B cell (primary cell): ENCODE results near the gene CELF2. TPM values are rescaled to one million over a fixed set of nuclear protein-coding genes. Genes with fewer than 3 reads are reported as not detected.

Source experiments
- ATAC-seq: fragments of 200-7000 bp; cut with Tn5 transposase; one replicate; pipeline ENCODE4 v1.10.0; 2021; ENCODE audit warnings: low read depth, mild to moderate bottlenecking, moderate number of reproducible peaks, moderate library complexity
- CTCF ChIA-PET: fragments of 350-600 bp; sonication (Branson Sonifier 250); formaldehyde crosslinking; loops from one replicate; lab custom pipeline; 2021; ENCODE audit warnings: antibody characterized with exemption, inconsistent platforms; lab: Charles Lee
- POLR2A ChIA-PET: fragments of 350-600 bp; sonication (Branson Sonifier 250); formaldehyde crosslinking; loops from one replicate; lab custom pipeline; 2021; ENCODE audit warnings: antibody characterized with exemption; lab: Charles Lee
- DNase-seq: peaks from one replicate; pipeline ENCODE4 v3.0.0; 2013
- H2AFZ ChIP-seq: 2 replicates; pipeline ENCODE4 v1.6.1; 2012; ENCODE audit warnings: mild to moderate bottlenecking, low read depth, low read length; ENCODE audit not compliant: insufficient read depth, poor library complexity, severe bottlenecking
- H3K27ac ChIP-seq, 2 donors: 1 replicate in 1 of 2; 2 replicates in 1 of 2; pipeline ENCODE4 v1.5.1; 2012 to 2013; ENCODE audit warnings: low read length in 2 of 2, mild to moderate bottlenecking in 2 of 2, moderate library complexity in 1 of 2
- H3K27me3 ChIP-seq, 4 experiments: fragments of 200-600 bp in 1 of 4; sonication (generic) in 1 of 4; replicated peaks in 1 of 4; 1 replicate in 2 of 4; 2 replicates in 2 of 4; pipeline versions ENCODE4 v1.6.1 to v1.7.0; 2013 to 2016; ENCODE audit warnings: low read length in 3 of 4, mild to moderate bottlenecking in 2 of 4, mixed read lengths in 1 of 4, moderate library complexity in 1 of 4; ENCODE audit not compliant: insufficient read depth in 4 of 4, control insufficient read depth in 3 of 4; ENCODE audit errors: control extremely low read depth in 1 of 4
- H3K36me3 ChIP-seq, 2 experiments: replicated peaks in 1 of 2; 1 replicate in 1 of 2; 2 replicates in 1 of 2; pipeline versions ENCODE4 v1.6.1 to v1.7.1; 2013; ENCODE audit warnings: low read length in 1 of 2; ENCODE audit not compliant: insufficient read depth in 2 of 2, control insufficient read depth in 1 of 2; ENCODE audit errors: control extremely low read depth in 1 of 2, extremely low read depth in 1 of 2
- H3K4me1 ChIP-seq, 2 donors: fragments of 200-600 bp in 1 of 2; sonication (generic) in 1 of 2; 1 replicate in 1 of 2; 2 replicates in 1 of 2; pipeline versions ENCODE4 v1.5.1 to v1.6.1; 2013 to 2017; ENCODE audit warnings: low read length in 2 of 2; ENCODE audit not compliant: control insufficient read depth in 2 of 2, insufficient read depth in 2 of 2
- H3K4me2 ChIP-seq: replicated peaks from 2 replicates; pipeline ENCODE3; 2012; ENCODE audit warnings: mild to moderate bottlenecking, low read depth, low read length; ENCODE audit not compliant: poor library complexity, severe bottlenecking
- H3K4me3 ChIP-seq, 5 experiments: fragments of 200-600 bp in 1 of 5; sonication (generic) in 1 of 5; 1 replicate in 3 of 5; 2 replicates in 2 of 5; pipeline versions ENCODE4 v1.5.1 to v1.7.0; 2011 to 2016; ENCODE audit warnings: low read length in 4 of 5, mild to moderate bottlenecking in 4 of 5, low read depth in 2 of 5, control low read depth in 1 of 5, moderate library complexity in 1 of 5; ENCODE audit not compliant: insufficient read depth in 1 of 5; ENCODE audit errors: control extremely low read depth in 1 of 5, extremely low read depth in 1 of 5
- H3K79me2 ChIP-seq: fragments of 200-600 bp; sonication (generic); one replicate; pipeline ENCODE4 v1.6.0; 2016; ENCODE audit warnings: low read length; ENCODE audit not compliant: control insufficient read depth, insufficient read depth
- H3K9ac ChIP-seq: fragments of 200-600 bp; sonication (generic); 2 replicates; pipeline ENCODE4 v1.6.1; 2017; ENCODE audit warnings: mild to moderate bottlenecking, low read length, moderate library complexity
- H3K9me3 ChIP-seq, 3 donors: one replicate each; pipeline versions ENCODE4 v1.6.1 to v1.7.1; 2013; ENCODE audit warnings: low read length in 2 of 3; ENCODE audit not compliant: control insufficient read depth in 2 of 3, insufficient read depth in 1 of 3; ENCODE audit errors: control extremely low read depth in 1 of 3
- H4K20me1 ChIP-seq: 2 replicates; pipeline ENCODE4 v1.6.0; 2012; ENCODE audit warnings: mild to moderate bottlenecking, low read length; ENCODE audit not compliant: insufficient read depth, control insufficient read depth, poor library complexity, severe bottlenecking
- H3K27ac Mint-ChIP-seq: one replicate; pipeline ENCODE4 v1.8.0; 2021; ENCODE audit warnings: mixed read lengths
- H3K27me3 Mint-ChIP-seq: one replicate; pipeline ENCODE4 v1.8.0; 2021; ENCODE audit warnings: mixed read lengths
- H3K4me1 Mint-ChIP-seq: one replicate; pipeline ENCODE4 v1.8.0; 2021; ENCODE audit warnings: mixed read lengths
- H3K4me3 Mint-ChIP-seq: one replicate; pipeline ENCODE4 v1.8.0; 2021; ENCODE audit warnings: mixed read lengths
- H3K9me3 Mint-ChIP-seq: one replicate; pipeline ENCODE4 v1.8.0; 2022; ENCODE audit warnings: mixed read lengths; ENCODE audit not compliant: insufficient read depth
- CTCF ChIP-seq: fragments of 200-600 bp; IDR thresholded peaks from one replicate; pipeline ENCODE4 v1.8.0; 2022; ENCODE audit warnings: antibody characterized with exemption, mild to moderate bottlenecking
- EZH2 ChIP-seq: IDR thresholded peaks from 2 replicates; pipeline ENCODE4 v1.6.1; 2012; ENCODE audit warnings: borderline replicate concordance, low read depth, mild to moderate bottlenecking, moderate library complexity, low read length; ENCODE audit not compliant: insufficient read depth, poor library complexity, severe bottlenecking
- WGBS: methylation state at CpG from one replicate; pipeline ENCODE4 v1.1.5; 2013; ENCODE audit warnings: missing lambda C conversion rate; ENCODE audit not compliant: insufficient coverage; 5-methylcytosine and 5-hydroxymethylcytosine counted together
- intact Hi-C: fragments of 100-400 bp; cut with micrococcal nuclease; formaldehyde crosslinking; loops from one replicate; pipeline ENCODE4 v1.10.0; 2022
- polyA plus RNA-seq: library from polyadenylated mRNA; depleted of rRNA; stranded (reverse); fragments of >200 nt; gene quantifications from 2 replicates; pipeline ENCODE4 v1.2.3, GENCODE V29; 2012
- total RNA-seq, 2 donors: library from RNA; stranded (reverse); fragments of 120-200 nt in 1 of 2; gene quantifications; 1 replicate in 1 of 2; 2 replicates in 1 of 2; pipeline versions ENCODE4 v1.2.3 to v1.2.4, GENCODE V29; 2013 to 2022

Gene CELF2
- total and polyA plus RNA-seq, 2 donors (not counting 1 experiment from before 2014, with no cell fraction given), result 59.5 to 112 TPM

GRCh38 chr10:11324761-11325321 lies 307.2 kb downstream of the CELF2 start:
- Histone ChIP-seq H3K4me3 (no peak overlapping the region), H3K27me3 (no peaks in the 10 kb centered on the region), H2AFZ (no peak overlapping the region), H3K36me3 (peaks cover 5 to 95% of the 10 kb centered on the region in 2 experiments), H3K9ac (no peak overlapping the region), H3K27ac (no peak overlapping the region), H3K4me2 (no peak overlapping the region), H3K4me1 (peaks cover 0 to 4% of the 10 kb centered on the region in 2 donors), H3K79me2 (no peaks in the 10 kb centered on the region), H3K9me3 (no peaks in the 10 kb centered on the region), H4K20me1 (peaks cover 46% of the 10 kb centered on the region)
- Mint-ChIP-seq H3K9me3 (no peaks in the 10 kb centered on the region), H3K4me3 (no peak overlapping the region), H3K27me3 (no peaks in the 10 kb centered on the region), H3K4me1 (peaks cover 3% of the 10 kb centered on the region), H3K27ac (no peak overlapping the region)
- CTCF ChIA-PET, result interaction anchor here (0.6 to 1.4 kb wide), 2 partner anchors 433 to 800 kb away, joined by 4 read pairs; no protein-coding TSS in a partner anchor
- TF ChIP-seq EZH2, result no peak
- no peak for TF ChIP-seq CTCF
- intact Hi-C loops, result no loop called here
- POLR2A ChIA-PET, result no interaction called here
- WGBS, result 93% methylated on average over 6 of the region's 11 CpGs
- no peak for DNase-seq
- ATAC-seq, result no peak

GRCh38 chr10:11325817-11326216 lies 308.1 kb downstream of the CELF2 start:
- Mint-ChIP-seq H3K27me3 (no peaks in the 10 kb centered on the region), H3K4me1 (peaks cover 10% of the 10 kb centered on the region), H3K4me3 (no peak overlapping the region), H3K9me3 (no peaks in the 10 kb centered on the region), H3K27ac (peak overlapping the region; percentile 23)
- Histone ChIP-seq H3K9me3 (no peaks in the 10 kb centered on the region), H4K20me1 (peaks cover 36% of the 10 kb centered on the region), H3K4me3 (no peak overlapping the region), H3K27me3 (no peaks in the 10 kb centered on the region), H3K79me2 (no peaks in the 10 kb centered on the region), H2AFZ (no peak overlapping the region), H3K4me2 (no peak overlapping the region), H3K27ac (peak overlapping the region in 1 of 2 donors; percentile 53), H3K9ac (no peak overlapping the region), H3K4me1 (peaks cover 0 to 4% of the 10 kb centered on the region in 2 donors), H3K36me3 (peaks cover 3 to 95% of the 10 kb centered on the region in 2 experiments)
- ChIA-PET CTCF (no interaction called here), POLR2A (no interaction called here)
- TF ChIP-seq CTCF, result no peak
- no peak for TF ChIP-seq EZH2
- WGBS, result 100% methylated on average over 1 of the region's 2 CpGs
- ATAC-seq (no peak), DNase-seq (no peak)
- intact Hi-C loops, result no loop called here
